GM19023 (cell line): Measurements from ENCODE around the gene SLC5A5.

Experiments
- ATAC-seq: cut with Tn5 transposase; IDR thresholded peaks from one replicate; pipeline ENCODE4 v1.9.1; 2021; ENCODE audit warnings: mild to moderate bottlenecking, moderate library complexity; ENCODE audit not compliant: unreplicated experiment

SLC5A5 gene

GRCh38 chr19:17846146-17846545 is 25.6 kb upstream of the SLC5A5 start:
- no peak for ATAC-seq

GRCh38 chr19:17847538-17848366 is 24.0 kb upstream of the SLC5A5 start, which contains the start of gene JAK3:
Gene JAK3 (minus strand): TSS chr19:17847982. CDS start chr19:17844417, 3,565 bp downstream.
- peak; percentile 67 for ATAC-seq

DNA sequence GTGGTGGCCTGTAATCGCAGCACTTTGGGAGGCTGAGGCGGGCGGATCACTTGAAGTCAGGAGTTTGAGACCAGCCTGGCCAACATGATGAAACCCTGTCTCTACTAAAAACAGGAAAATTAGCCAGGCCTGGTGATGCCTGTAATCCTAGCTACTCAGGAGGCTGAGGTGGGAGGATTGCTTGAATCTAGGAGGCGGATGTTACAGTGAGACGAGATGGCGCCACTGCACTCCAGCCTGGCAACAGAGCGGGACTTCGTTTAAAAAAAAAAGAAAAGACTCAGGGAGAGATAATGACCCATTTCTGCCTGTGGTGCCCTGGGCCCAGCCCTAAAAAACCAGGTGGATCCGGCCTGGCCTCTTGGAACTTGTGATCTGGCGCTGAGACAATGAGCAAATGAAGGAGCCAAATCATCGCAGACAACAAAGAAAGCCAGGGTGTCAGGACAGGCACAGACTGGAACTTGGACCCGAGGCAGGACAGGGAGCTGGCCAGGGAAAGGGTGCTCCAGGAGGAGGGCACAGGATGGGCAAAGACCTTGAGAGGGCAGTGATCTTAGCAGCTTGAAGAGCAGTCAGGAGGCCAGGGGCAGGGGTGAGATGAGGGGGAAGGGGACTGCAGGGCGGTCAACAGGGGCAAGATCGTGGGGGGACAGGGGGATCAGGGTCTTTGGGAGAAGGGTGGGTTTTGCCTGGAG is 23.0 kb upstream of the SLC5A5 start:
- no peak for ATAC-seq

DNA sequence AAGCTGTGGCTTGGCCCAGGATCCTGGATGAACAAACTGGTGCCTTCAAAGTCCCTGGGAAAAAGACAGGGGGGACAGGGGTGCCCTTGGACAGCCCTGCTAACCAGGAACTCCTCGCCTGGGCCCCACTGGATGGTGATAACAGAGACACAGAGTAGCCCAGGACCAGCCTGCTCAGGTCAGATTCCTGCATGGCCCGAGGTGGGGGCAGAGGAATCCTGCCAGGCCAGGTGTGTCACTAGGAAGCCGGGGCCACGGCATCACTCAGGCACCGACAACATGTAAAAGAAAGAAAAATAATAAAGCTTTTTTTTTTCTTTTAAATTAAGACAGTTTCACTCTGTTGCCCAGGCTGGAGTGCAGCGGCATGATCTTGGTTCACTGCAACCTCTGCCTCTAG is 17.7 kb upstream of the SLC5A5 start:
- ATAC-seq: no peak

DNA sequence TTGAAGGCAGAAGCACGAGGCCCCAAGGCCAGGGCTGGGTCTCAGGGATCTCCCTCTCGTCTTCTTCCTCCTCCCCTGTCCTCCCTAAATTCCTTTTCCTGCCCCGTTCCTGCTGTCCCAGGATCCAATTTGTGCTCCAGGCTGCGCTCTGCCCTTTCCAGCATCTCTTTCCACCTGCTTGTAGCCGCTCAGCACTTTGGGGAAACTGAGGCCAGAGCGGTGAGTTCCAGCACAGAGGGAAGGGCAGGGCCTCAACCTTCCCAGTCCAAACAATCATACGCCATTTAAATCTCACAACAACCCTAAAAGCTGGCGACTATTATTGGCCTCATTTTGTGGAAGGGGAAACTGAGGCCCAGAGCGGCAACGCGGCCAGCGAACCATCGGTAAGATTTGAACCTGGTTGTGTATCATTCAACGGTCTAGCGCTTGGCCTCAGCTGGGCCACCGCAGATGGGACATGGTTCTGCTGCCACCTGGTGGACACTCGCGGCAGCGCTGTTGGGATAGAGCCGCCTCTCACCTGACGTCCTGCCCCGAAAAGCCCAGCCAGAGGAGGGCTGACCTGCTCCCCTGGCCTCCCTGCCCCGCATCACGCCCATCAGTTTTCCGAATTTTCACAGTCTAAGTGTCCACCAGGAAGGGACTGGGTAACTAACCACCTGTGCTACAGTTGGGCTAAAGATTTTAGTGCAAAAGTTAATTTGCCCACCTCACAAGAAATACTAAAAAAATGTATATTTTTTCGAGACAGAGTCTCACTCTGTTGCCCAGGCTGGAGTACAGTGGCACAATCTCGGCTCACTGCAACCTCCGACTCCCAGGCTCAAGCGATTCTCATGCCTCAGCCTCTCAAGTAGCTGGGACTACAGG is 16.2 kb upstream of the SLC5A5 start:
- no peak for ATAC-seq

DNA sequence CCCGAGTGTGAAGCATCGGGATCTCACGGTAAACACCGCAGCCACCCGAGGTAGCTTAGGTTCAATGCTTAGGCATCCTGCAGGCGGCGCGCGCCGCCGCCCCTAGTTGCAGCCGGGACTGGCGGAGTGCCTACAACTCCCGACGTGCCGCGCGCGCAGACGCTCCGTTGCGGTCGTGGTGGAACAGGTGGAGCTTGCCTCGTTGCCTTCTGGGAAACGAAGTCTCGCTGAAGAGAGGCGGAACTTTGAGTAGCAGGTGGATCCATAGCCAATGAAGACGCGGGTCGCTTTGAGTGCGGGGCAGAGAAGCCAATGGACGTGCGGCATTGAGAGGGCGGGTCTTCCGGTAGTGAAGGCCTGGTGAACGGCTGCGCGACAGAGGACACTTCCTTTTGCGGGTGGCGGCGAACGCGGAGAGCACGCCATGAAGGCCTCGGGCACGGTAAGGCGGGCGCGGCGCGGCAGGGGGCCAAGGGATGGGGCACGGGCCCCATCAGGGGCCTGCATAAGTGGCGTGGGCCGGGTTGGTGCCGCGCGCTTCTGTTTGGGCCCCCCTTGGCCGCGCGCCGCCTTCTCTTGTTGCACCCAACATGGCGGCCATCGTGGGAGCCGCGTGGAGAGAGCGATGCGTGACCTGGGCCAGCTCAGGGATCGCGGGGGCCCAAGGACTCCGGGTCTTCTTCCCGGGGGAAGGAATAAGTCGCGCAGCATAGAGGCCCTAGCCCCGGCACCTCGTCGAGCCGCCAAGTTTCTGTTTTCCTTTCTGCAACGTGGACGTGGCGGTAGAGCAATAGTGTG is 12.0 kb upstream of the SLC5A5 start, which contains the start of gene RPL18A:
Gene RPL18A (plus strand): TSS at position 378 of the 798 bp plus-strand sequence. CDS start 47 bp downstream, at position 425.
- ATAC-seq: peak; percentile 91

GRCh38 chr19:17860331-17860992 is 11.3 kb upstream of the SLC5A5 start:
- no peak for ATAC-seq

- ATAC-seq: no peak
Observed at GRCh38 chr19:17860993-17861360, 10.8 kb upstream of the SLC5A5 start.

DNA sequence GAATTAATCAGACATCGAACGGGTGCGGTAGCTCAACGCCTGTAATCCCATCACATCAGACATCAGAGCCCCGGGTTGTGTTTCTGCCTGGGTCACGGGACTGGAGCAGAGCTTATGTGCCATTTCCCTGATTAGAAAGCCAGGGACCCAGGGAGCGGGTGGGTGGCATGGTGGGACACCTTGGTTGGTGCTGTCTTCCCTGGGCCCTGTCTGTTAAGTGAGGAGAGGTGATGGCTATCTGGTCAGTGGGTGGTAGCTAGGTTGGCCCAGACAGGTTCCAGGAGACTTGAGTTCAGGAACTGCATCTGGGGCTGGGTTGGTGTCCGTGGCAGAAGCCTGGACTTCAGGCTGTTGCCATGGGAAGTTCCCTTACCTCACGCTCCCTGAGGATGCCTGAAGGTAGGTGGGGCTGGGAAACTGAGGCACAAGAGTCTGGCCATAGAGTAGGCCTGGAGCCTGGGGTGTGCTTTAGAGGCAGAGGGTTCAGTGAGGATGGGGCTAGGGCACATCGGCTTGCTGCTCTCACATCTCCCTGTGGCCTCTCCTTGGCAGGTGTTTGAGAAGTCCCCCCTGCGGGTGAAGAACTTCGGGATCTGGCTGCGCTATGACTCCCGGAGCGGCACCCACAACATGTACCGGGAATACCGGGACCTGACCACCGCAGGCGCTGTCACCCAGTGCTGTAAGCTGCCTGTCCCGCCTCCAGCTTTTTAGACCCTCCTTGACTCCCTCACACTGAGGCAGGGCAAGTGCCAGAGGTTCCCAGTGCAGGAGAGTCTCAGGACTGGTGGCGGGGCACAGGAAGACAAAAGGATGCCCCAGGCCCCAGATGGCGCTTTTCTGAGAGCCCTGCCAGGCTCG is 10.0 kb upstream of the SLC5A5 start:
- ATAC-seq: no peak

GRCh38 chr19:17862711-17863519 is 8.8 kb upstream of the SLC5A5 start:
- ATAC-seq: no peak

DNA sequence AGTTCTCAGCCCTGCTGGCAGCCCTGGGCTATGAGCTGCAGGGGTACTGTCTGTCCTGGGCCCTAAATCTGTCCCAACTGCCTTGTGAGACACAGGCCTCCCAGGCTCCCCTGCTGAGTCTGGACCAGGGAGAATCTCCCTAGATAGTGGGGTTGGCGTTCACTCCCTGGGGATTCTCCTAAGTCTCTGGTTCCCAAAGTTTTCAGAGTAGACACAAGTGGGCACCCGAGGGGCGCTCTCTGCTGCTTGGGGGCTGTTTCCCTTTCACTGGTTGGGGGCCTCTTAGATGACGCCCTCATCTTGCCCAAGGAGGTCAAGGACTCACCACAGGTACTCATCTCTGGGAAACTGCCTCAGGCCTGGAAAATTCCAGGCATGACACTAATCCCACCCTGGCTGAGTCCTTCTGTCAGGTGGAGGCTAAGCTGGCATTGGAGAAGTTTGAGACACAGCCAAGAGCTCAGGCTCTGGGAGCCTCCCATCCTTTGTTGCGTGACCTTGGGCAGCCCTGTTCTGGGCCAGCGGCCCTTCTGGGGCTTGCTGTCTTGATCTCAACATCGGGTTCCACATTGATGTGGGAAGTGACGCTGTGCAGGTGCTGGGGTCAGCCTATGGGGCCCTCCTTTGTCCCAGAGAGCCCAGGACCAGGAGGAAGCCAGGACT is 8.1 kb upstream of the SLC5A5 start:
- ATAC-seq: no peak

DNA sequence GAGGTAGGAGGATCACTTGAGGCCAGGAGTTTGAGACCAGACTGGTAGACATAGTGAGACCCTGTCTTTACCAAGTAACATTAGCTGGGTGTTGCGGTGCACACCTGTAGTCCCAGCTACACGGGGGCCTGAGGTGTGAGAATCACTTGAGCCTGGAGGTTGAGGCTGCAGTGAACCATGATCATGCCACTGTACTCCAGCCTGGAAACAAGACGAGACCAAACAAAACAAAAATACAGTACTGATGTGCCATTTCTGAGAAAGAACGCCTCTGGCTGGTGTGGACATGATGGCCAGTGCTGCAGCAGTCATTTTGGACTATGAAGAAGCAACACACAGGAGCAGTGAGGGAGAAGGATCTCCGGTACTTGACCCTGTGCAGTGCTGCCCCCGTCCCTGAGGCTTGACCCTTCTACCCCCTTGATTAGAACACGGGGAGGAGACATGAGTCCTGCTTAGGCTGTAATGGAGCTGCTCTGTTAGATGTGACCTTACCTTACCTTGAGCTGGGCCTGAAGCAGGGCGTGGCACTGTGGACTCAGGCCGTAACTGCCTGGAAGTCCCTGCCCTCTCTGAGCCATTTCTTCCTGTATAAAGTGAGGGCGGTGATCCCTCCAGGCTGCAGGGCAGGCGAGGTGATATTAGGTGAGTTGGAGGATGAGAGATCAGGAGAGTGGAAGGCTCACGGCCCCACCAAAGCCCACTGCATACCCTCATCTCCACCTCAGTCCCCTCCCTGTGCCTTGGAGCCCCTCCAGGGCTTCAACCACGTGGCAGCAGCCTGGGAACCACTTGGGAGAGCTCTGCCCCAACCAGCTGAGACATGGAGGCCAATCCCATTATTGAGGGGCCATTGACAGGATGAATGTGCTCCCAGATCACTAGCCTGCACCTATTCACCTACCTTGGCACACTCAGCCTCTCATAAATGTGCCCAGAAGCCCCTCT is 6.1 kb upstream of the SLC5A5 start:
- ATAC-seq: no peak

DNA sequence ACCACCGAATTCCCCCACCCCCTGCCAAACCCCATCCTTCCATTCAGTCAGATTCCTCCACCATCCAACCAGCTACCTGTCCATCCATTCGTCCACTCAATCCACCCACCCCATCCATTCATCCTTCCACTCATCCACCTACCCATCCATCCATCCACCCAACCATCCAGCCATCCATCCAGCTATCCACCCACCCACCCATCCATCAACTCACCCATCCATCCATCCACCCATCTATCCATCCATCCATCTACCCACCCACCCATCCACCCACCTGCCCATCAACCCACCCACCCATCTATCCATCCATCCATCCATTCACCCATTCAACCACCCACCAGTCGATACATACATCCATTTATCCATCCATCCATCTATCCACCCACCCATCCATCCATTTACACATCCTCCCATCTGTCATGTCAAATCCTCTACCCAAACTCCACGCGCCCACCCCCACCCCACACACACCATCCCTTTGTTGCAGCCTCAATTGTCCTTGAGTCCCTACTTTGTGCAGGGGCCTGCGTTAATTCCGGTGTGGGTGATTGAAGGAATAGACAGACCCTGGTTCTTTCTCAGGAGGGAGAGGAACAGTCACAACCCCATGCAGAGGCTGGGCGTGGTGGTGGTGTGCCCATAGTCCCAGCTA is 5.3 kb upstream of the SLC5A5 start:
- ATAC-seq: no peak

DNA sequence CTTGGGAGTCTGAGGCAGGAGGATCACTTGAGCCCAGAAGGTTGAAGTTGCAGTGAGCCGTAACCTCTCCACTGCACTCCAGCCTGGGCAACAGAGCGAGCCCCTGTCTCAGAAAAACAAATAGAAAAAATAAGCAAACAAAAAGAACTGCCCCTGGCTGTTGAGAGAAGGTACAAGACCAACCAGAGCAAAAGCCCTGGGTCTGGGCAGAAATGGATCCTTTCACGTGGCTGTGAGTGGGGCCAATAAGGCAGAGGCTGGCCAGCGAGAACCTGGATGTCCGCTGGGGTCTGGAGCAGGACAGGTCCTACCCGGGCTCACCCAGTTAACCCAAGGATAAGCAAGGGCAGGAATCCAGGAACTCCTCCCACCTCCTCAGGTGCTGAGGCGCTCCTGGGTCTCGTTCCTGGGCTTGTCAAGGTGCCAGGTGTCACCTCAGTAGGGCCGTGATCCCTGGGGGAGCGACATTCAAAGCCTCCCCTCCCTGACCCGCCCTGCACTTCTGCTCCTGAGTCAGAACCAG is 4.7 kb upstream of the SLC5A5 start:
- ATAC-seq: no peak

DNA sequence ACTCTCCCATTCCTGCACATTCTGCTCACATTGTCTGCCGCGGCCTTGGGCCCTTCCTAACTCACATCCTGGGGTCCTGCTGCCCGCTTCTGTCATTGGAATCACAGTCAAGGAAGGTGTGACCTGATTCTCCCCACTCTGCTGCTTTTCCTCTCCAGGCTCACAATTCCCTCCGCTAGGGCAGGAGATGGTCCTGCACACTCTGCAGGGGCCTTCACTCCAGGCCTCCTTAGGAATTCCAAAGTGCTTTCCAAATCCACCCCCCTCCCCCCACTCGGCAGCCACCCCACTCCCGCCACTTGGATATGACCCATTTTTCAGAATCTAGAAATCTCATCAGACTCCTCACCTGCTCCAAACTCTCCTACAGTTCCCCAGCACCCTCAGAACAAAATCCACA is 3.1 kb upstream of the SLC5A5 start:
- ATAC-seq: no peak
